ENCODE measurements around the gene MAMSTR.

DNA sequence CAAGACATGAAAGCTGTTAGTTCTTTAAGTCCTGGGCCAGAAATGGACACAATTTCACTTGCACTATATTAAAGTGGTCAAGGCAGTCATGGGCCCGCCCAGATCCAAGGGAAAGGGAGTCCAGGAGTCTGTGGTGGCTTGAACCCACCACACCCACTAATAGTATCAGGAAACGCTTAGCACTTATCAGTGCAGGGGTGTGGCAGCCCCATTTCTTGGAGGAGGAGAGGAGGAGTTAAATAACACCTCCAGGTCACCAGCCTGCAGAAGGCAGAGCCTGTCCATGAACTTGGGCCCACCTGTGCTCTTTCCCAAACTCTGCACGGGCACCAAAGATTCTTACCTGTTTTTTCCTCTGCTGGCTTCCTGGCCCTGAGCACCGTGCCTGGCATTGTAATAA lies 41.3 kb downstream of the MAMSTR start:
- TF ChIP-seq CTCF (IDR thresholded peaks at IDR 0.05) (no peak), ZFX (IDR thresholded peaks at IDR 0.05; ENCODE audit: borderline replicate concordance) (no peak)
